Kidney tubule cell (primary cell): ENCODE data around the gene FAM78A.

Source experiments
- DNase-seq: peaks from one replicate; pipeline ENCODE4 v3.0.0-alpha.2; 2018; ENCODE audit warnings: low spot score

FAM78A gene

GRCh38 chr9:131302244-131303075 lies 26.1 kb upstream of the FAM78A start:
- DNase-seq = no peak

GRCh38 chr9:131300444-131300843 lies 24.1 kb upstream of the FAM78A start:
- DNase-seq = no peak

GRCh38 chr9:131299961-131300347 lies 23.6 kb upstream of the FAM78A start:
- no peak for DNase-seq

GRCh38 chr9:131299346-131299960 lies 23.1 kb upstream of the FAM78A start:
- no peak for DNase-seq

GRCh38 chr9:131298816-131299215 lies 22.5 kb upstream of the FAM78A start:
- DNase-seq = no peak

GRCh38 chr9:131298341-131298740 lies 22.0 kb upstream of the FAM78A start:
- no peak for DNase-seq

GRCh38 chr9:131297903-131298302 lies 21.6 kb upstream of the FAM78A start:
- no peak for DNase-seq

- no peak for DNase-seq
Measured at GRCh38 chr9:131296906-131297500, 20.7 kb upstream of the FAM78A start.

GRCh38 chr9:131296460-131296859 lies 20.1 kb upstream of the FAM78A start:
- no peak for DNase-seq

GRCh38 chr9:131292937-131293336 lies 16.6 kb upstream of the FAM78A start:
- DNase-seq = no peak

- DNase-seq = no peak
Measured at GRCh38 chr9:131291795-131292315, 15.5 kb upstream of the FAM78A start.

GRCh38 chr9:131290767-131291370 lies 14.6 kb upstream of the FAM78A start:
- no peak for DNase-seq

- DNase-seq = no peak
Measured at GRCh38 chr9:131290036-131290766, 13.9 kb upstream of the FAM78A start.

GRCh38 chr9:131289301-131290035 lies 13.2 kb upstream of the FAM78A start, which contains the start of gene PLPP7:
Gene PLPP7 (plus strand): TSS chr9:131289723. CDS start chr9:131289998, 275 bp downstream.
- DNase-seq = peak; percentile 65

- no peak for DNase-seq
Measured at GRCh38 chr9:131288217-131288616, 11.9 kb upstream of the FAM78A start.

GRCh38 chr9:131287359-131287758 lies 11.0 kb upstream of the FAM78A start:
- DNase-seq = no peak

- DNase-seq = no peak
Measured at GRCh38 chr9:131284856-131285255, 8.5 kb upstream of the FAM78A start.

GRCh38 chr9:131282688-131283422 lies 6.5 kb upstream of the FAM78A start:
- DNase-seq = no peak

GRCh38 chr9:131282175-131282574 lies 5.9 kb upstream of the FAM78A start:
- DNase-seq = no peak
